ENCODE measurements around the gene EEF2. TPM values are rescaled to one million over a fixed set of nuclear protein-coding genes. Genes with fewer than 3 reads are reported as not detected.
A peak's percentile ranks its signal among the peaks of the same experiment; 100 is the strongest.

The EEF2 gene
- total RNA-seq, 4 donors from 2014 or later, result 1,210 to 2,054 (median 1,565) TPM

GRCh38 chr19:3985643-3986259 is 488 bp upstream of the EEF2 start:
- Histone ChIP-seq H3K4me3 (peak overlapping the region; percentile 73 to 89 (median 87)), H3K9me3 (no peaks in the 10 kb centered on the region), H3K27me3 (no peaks in the 10 kb centered on the region), H3K36me3 (peaks cover 33 to 41% (median 36%) of the 10 kb centered on the region in 3 donors), H3K27ac (peak overlapping the region; percentile 92 to 97 (median 96)), H3K4me1 (peaks cover 35 to 80% (median 43%) of the 10 kb centered on the region in 3 donors)
- DNase-seq, result no peak
- intact Hi-C loops (cut with DNase I), result loop anchor here (10.0 kb wide), 1 partner anchor 149 kb away; no protein-coding TSS in a partner anchor
- 2 to 4% methylated on average over 13 to 19 of the region's 19 CpGs for WGBS, 2 donors
- TF ChIP-seq, protein P1, sequence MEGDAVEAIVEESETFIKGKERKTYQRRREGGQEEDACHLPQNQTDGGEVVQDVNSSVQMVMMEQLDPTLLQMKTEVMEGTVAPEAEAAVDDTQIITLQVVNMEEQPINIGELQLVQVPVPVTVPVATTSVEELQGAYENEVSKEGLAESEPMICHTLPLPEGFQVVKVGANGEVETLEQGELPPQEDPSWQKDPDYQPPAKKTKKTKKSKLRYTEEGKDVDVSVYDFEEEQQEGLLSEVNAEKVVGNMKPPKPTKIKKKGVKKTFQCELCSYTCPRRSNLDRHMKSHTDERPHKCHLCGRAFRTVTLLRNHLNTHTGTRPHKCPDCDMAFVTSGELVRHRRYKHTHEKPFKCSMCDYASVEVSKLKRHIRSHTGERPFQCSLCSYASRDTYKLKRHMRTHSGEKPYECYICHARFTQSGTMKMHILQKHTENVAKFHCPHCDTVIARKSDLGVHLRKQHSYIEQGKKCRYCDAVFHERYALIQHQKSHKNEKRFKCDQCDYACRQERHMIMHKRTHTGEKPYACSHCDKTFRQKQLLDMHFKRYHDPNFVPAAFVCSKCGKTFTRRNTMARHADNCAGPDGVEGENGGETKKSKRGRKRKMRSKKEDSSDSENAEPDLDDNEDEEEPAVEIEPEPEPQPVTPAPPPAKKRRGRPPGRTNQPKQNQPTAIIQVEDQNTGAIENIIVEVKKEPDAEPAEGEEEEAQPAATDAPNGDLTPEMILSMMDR (IDR thresholded peaks at IDR 0.05), result no peak
- TF ChIP-seq POLR2A (IDR thresholded peaks at IDR 0.05), result no peak

- Histone ChIP-seq H3K36me3 (peaks cover 45 to 53% (median 48%) of the 10 kb centered on the region in 3 donors), H3K4me3 (peak overlapping the region; percentile 73 to 89 (median 87)), H3K4me1 (peaks cover 40 to 87% (median 43%) of the 10 kb centered on the region in 3 donors), H3K27ac (peak overlapping the region; percentile 92 to 97 (median 96)), H3K9me3 (no peaks in the 10 kb centered on the region), H3K27me3 (no peaks in the 10 kb centered on the region)
- 0 to 2% methylated on average over 3 to 9 of the region's 10 CpGs for WGBS, 2 donors
- TF ChIP-seq, protein P1 (IDR thresholded peaks at IDR 0.05), result no peak
- no peak for TF ChIP-seq POLR2A (IDR thresholded peaks at IDR 0.05)
- DNase-seq, result no peak
- intact Hi-C loops (cut with DNase I), result loop anchor here (10.0 kb wide), 1 partner anchor 150 kb away; no protein-coding TSS in a partner anchor
These were observed 717 bp downstream of the EEF2 start for GRCh38 chr19:3984584-3984907.

DNA sequence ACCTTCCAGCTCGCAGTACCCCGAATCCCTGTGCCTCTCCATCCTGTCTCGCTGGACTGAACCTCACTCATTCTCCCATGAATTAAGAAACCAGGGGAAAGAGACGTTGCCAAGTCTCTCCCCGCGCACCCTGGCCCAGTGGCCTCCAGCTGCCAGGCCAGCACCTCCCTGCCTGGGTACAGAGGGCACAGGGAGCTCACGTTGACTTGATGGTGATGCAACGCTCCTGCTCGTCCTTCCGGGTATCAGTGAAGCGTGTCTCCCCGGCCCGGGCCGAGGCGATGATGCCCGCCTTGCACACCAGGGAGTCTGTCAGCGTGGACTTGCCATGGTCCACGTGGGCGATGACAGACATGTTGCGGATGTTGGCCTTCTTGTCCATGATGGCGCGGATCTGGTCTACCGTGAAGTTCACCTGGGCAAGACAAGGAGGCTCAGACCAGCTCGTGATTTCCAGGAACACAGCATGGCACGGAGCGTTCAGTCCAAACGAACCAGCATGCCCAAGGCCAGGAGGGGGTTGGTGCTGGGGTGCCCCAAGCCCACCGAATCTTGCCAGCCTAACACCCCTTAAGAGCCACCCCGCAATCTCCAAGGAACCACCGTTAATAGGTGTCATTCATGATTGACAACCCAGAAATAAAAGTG is 1.2 kb downstream of the EEF2 start:
- H3K36me3 ChIP-seq, result peaks cover 48 to 58% (median 53%) of the 10 kb centered on the region in 3 donors
- no peaks in the 10 kb centered on the region for H3K9me3 ChIP-seq
- H3K4me3 ChIP-seq, result peak overlapping the region; percentile 73 to 89 (median 87)
- peak overlapping the region; percentile 92 to 97 (median 96) for H3K27ac ChIP-seq
- intact Hi-C loops (cut with DNase I), result loop anchor here (10.0 kb wide), 1 partner anchor 151 kb away; no protein-coding TSS in a partner anchor
- no peak for TF ChIP-seq POLR2A (IDR thresholded peaks at IDR 0.05)
- TF ChIP-seq, protein P1 (IDR thresholded peaks at IDR 0.05), result no peak
- DNase-seq, result no peak
- WGBS, 2 donors, result 31 to 65% methylated on average over 3 to 6 of the region's 30 CpGs
- peaks cover 40 to 88% (median 43%) of the 10 kb centered on the region in 3 donors for H3K4me1 ChIP-seq
- H3K27me3 ChIP-seq, result no peaks in the 10 kb centered on the region

- no peaks in the 10 kb centered on the region for H3K9me3 ChIP-seq
- H3K4me1 ChIP-seq, result peaks cover 40 to 91% (median 43%) of the 10 kb centered on the region in 3 donors
- no peak for TF ChIP-seq POLR2A (IDR thresholded peaks at IDR 0.05)
- TF ChIP-seq, protein P1 (IDR thresholded peaks at IDR 0.05), result no peak
- intact Hi-C loops (cut with DNase I), result loop anchor here (10.0 kb wide), 1 partner anchor 151 kb away; no protein-coding TSS in a partner anchor
- 52 to 70% methylated on average over 4 to 5 of the region's 7 CpGs for WGBS, 2 donors
- H3K27me3 ChIP-seq, result no peaks in the 10 kb centered on the region
- peak overlapping the region; percentile 73 to 89 (median 87) for H3K4me3 ChIP-seq
- H3K27ac ChIP-seq, result peak overlapping the region; percentile 92 to 97 (median 96)
- no peak for DNase-seq
- peaks cover 51 to 60% (median 59%) of the 10 kb centered on the region in 3 donors for H3K36me3 ChIP-seq
These were observed 1.7 kb downstream of the EEF2 start for GRCh38 chr19:3983542-3983914.
